BE2C (cell line): Measurements from ENCODE around the gene ISY1.
A peak's percentile ranks its signal among the peaks of the same experiment; 100 is the strongest.
"Not testable (repeated sequence)": the region's sequence is repeated elsewhere in the genome, so short reads cannot be mapped to it uniquely, and the experiment has no call there.

ENCODE experiments used
- DNase-seq: peaks from one replicate; pipeline ENCODE4 v3.0.0-alpha.2; 2020
- H3K27me3 ChIP-seq: fragments of 250-450 bp; sonication (Bioruptor Pico); 2 replicates; pipeline ENCODE4 v1.5.1; 2020; ENCODE audit warnings: mild to moderate bottlenecking
- H3K36me3 ChIP-seq: fragments of 250-450 bp; sonication (Bioruptor Pico); 2 replicates; pipeline ENCODE4 v1.5.1; 2020; ENCODE audit warnings: mild to moderate bottlenecking
- H3K4me1 ChIP-seq: fragments of 250-450 bp; sonication (Bioruptor Pico); 2 replicates; pipeline ENCODE4 v1.5.1; 2020
- H3K4me3 ChIP-seq: 2 replicates; pipeline ENCODE4 v1.5.1; 2011; ENCODE audit warnings: low read depth, low read length
- H3K9me3 ChIP-seq: fragments of 250-450 bp; sonication (Bioruptor Pico); 2 replicates; pipeline ENCODE4 v1.5.1; 2020
- CTCF ChIP-seq: IDR thresholded peaks from 2 replicates; pipeline ENCODE4 v1.5.1; 2012; ENCODE audit warnings: mild to moderate bottlenecking, low read depth, low read length

The ISY1 gene

GRCh38 chr3:129162729-129163579 lies 2.1 kb upstream of the ISY1 start:
- Histone ChIP-seq H3K4me3 (no peak overlapping the region), H3K9me3 (no peaks in the 10 kb centered on the region), H3K36me3 (peaks cover 23% of the 10 kb centered on the region), H3K4me1 (peaks cover 6% of the 10 kb centered on the region), H3K27me3 (no peaks in the 10 kb centered on the region)
- DNase-seq, result no peak
- TF ChIP-seq CTCF, result peak; percentile 34

DNA sequence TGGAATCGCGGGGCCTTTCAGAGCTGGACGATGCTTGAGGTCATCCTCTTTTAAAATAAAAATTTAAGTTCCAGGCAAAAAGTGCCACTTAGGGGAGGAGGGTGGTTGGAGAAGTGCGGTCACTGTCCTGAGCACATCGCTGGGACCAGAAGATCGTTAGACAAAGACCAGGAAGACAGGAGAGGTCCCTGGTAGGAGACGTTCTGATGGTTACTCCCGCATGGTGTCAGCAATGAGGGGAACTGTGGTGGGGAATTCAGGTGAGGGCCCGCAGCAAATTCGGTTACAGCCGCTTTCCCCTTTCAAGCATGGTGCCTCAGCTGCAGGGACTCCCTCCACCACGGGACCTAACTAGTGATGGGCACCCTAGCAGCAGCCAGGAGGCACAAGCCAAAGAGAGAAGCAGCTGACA lies 1.0 kb upstream of the ISY1 start:
- no peak for DNase-seq
- peaks cover 13% of the 10 kb centered on the region for H3K36me3 ChIP-seq
- H3K27me3 ChIP-seq, result no peaks in the 10 kb centered on the region
- peaks cover 6% of the 10 kb centered on the region for H3K4me1 ChIP-seq
- no peak for TF ChIP-seq CTCF
- peak overlapping the region; percentile 98 for H3K4me3 ChIP-seq
- H3K9me3 ChIP-seq, result no peaks in the 10 kb centered on the region

GRCh38 chr3:129144786-129145185 lies 16.1 kb downstream of the ISY1 start:
- DNase-seq, result no peak
- Histone ChIP-seq H3K4me1 (no peaks in the 10 kb centered on the region), H3K9me3 (no peaks in the 10 kb centered on the region), H3K4me3 (no peak overlapping the region), H3K27me3 (no peaks in the 10 kb centered on the region), H3K36me3 (peaks cover 26% of the 10 kb centered on the region)
- TF ChIP-seq CTCF, result no peak

- DNase-seq, H3K9me3 ChIP-seq, H3K4me1 ChIP-seq, H3K4me3 ChIP-seq, H3K27me3 ChIP-seq: not testable (repeated sequence)
- H3K36me3 ChIP-seq, result peaks cover 27% of the 10 kb centered on the region
Measured at GRCh38 chr3:129141011-129141410, 19.9 kb downstream of the ISY1 start.

GRCh38 chr3:129139911-129140310 lies 21.0 kb downstream of the ISY1 start:
- Histone ChIP-seq H3K36me3 (peaks cover 19% of the 10 kb centered on the region), H3K4me3 (no peak overlapping the region), H3K9me3 (no peaks in the 10 kb centered on the region), H3K27me3 (no peaks in the 10 kb centered on the region), H3K4me1 (no peaks in the 10 kb centered on the region)
- no peak for DNase-seq
- TF ChIP-seq CTCF, result no peak

DNA sequence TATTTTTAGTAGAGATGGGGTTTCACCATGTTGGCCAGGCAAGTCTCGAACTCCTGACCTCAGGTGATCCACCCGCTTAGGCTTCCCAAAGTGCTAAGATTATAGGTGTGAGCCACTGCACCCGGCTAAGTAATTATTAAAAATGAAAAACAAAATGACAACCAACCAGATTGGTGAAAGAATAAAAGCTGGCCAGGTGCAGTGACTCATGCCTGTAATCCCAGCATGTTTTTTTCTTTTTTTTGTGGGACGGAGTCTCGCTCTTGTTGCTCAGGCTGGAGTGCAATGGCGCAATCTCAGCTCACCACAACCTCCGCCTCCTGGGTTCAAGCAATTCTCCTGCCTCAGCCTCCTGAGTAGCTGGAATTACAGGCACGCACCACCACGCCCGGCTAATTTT lies 24.6 kb downstream of the ISY1 start:
- not testable (repeated sequence) for DNase-seq, H3K4me1 ChIP-seq, H3K4me3 ChIP-seq, H3K27me3 ChIP-seq, H3K9me3 ChIP-seq
- peaks cover 39% of the 10 kb centered on the region for H3K36me3 ChIP-seq

- Histone ChIP-seq H3K36me3 (peaks cover 46% of the 10 kb centered on the region), H3K4me1 (no peaks in the 10 kb centered on the region), H3K9me3 (no peaks in the 10 kb centered on the region), H3K27me3 (no peaks in the 10 kb centered on the region), H3K4me3 (no peak overlapping the region)
- DNase-seq, result no peak
- TF ChIP-seq CTCF, result no peak
Measured at GRCh38 chr3:129132097-129132866, 28.6 kb downstream of the ISY1 start.
